HEK293 (cell line): ENCODE measurements around the gene TRAPPC12.

Experiments
- PBX3 ChIP-seq: sonication (generic); formaldehyde crosslinking; IDR thresholded peaks from 2 replicates; pipeline ENCODE4 v1.8.1; 2022; ENCODE audit warnings: mild to moderate bottlenecking, moderate library complexity, missing genetic modification reagents
- ZNF24 ChIP-seq: fragments of 450-650 bp; formaldehyde crosslinking; IDR thresholded peaks from 2 replicates; pipeline ENCODE4 v1.5.1; 2016; ENCODE audit warnings: missing biosample characterization, missing genetic modification characterization
- ZNF501 ChIP-seq: fragments of 450-650 bp; formaldehyde crosslinking; IDR thresholded peaks from 2 replicates; pipeline ENCODE4 v1.5.1; 2016; ENCODE audit warnings: missing biosample characterization, missing genetic modification characterization
- ZNF660 ChIP-seq: fragments of 450-650 bp; IDR thresholded peaks from 2 replicates; pipeline ENCODE4 v1.5.1; 2018; ENCODE audit warnings: missing biosample characterization, mild to moderate bottlenecking, missing genetic modification characterization

- TF ChIP-seq PBX3, result no peak
- TF ChIP-seq ZNF660, result no peak
- no peak for TF ChIP-seq ZNF24 (tag by site-specific recombination)
- no peak for TF ChIP-seq ZNF501 (tag by site-specific recombination)
Measured at GRCh38 chr2:3433339-3433699, 53.8 kb downstream of the TRAPPC12 start.
